Loucy (cell line): Measurements from ENCODE around the gene EPG5.

ENCODE experiments used
- H2AFZ ChIP-seq: fragments of 200-600 bp; sonication (generic); 2 replicates; pipeline ENCODE4 v1.6.0; 2016; ENCODE audit warnings: antibody characterized with exemption, mild to moderate bottlenecking, low read length, moderate library complexity
- H3F3A ChIP-seq: fragments of 200-600 bp; 2 replicates; pipeline ENCODE4 v1.6.0; 2016; ENCODE audit warnings: antibody characterized with exemption, low read depth, mild to moderate bottlenecking
- H3K27me3 ChIP-seq: fragments of 200-600 bp; sonication (generic); 2 replicates; pipeline ENCODE4 v1.6.1; 2014; ENCODE audit warnings: low read length, mild to moderate bottlenecking; ENCODE audit not compliant: insufficient read depth, poor library complexity, severe bottlenecking
- H3K36me3 ChIP-seq: fragments of 200-600 bp; sonication (generic); 2 replicates; pipeline ENCODE4 v1.6.1; 2016; ENCODE audit warnings: low read length; ENCODE audit not compliant: insufficient read depth
- H3K4me1 ChIP-seq: fragments of 200-600 bp; sonication (generic); 2 replicates; pipeline ENCODE4 v1.5.1; 2014; ENCODE audit warnings: low read length, mild to moderate bottlenecking; ENCODE audit not compliant: insufficient read depth, poor library complexity, severe bottlenecking
- H3K4me2 ChIP-seq: fragments of 200-600 bp; sonication (generic); 2 replicates; pipeline ENCODE4 v1.6.0; 2014; ENCODE audit warnings: antibody characterized with exemption, low read length, low read depth, mild to moderate bottlenecking; ENCODE audit not compliant: poor library complexity, severe bottlenecking
- H3K4me3 ChIP-seq: fragments of 200-600 bp; sonication (generic); 2 replicates; pipeline ENCODE4 v1.5.1; 2014; ENCODE audit warnings: low read length, mild to moderate bottlenecking, mixed read lengths; ENCODE audit not compliant: poor library complexity, severe bottlenecking
- H3K79me2 ChIP-seq: fragments of 200-600 bp; sonication (generic); 2 replicates; pipeline ENCODE4 v1.6.1; 2014; ENCODE audit warnings: low read length; ENCODE audit not compliant: insufficient read depth
- H3K9ac ChIP-seq: fragments of 200-600 bp; sonication (generic); 2 replicates; pipeline ENCODE4 v1.6.0; 2014; ENCODE audit warnings: mild to moderate bottlenecking, low read depth, low read length, moderate library complexity; ENCODE audit not compliant: poor library complexity, severe bottlenecking
- H3K9me2 ChIP-seq: fragments of 200-600 bp; sonication (generic); replicated peaks from 2 replicates; pipeline ENCODE4 v1.6.1; 2016; ENCODE audit warnings: low read depth, low read length, mixed read lengths
- H3K9me3 ChIP-seq: fragments of 200-600 bp; sonication (generic); 2 replicates; pipeline ENCODE4 v1.6.1; 2014; ENCODE audit warnings: mild to moderate bottlenecking, antibody characterized with exemption, low read length, low read depth; ENCODE audit not compliant: insufficient read depth
- H4K20me1 ChIP-seq: fragments of 200-600 bp; sonication (generic); 2 replicates; pipeline ENCODE4 v1.6.0; 2014; ENCODE audit warnings: antibody characterized with exemption, low read length, mild to moderate bottlenecking; ENCODE audit not compliant: insufficient read depth, poor library complexity, severe bottlenecking
- EZH2phosphoT487 ChIP-seq: fragments of 200-600 bp; IDR thresholded peaks from 2 replicates; pipeline ENCODE4 v1.6.1; 2018; ENCODE audit warnings: antibody characterized with exemption, mild to moderate bottlenecking, moderate library complexity, borderline replicate concordance
- TF ChIP-seq, protein P1 (sequence below): fragments of 200-600 bp; sonication (generic); conservative IDR thresholded peaks from 2 replicates; pipeline ENCODE4 v1.5.1; 2014; ENCODE audit warnings: mild to moderate bottlenecking, antibody characterized with exemption, low read length

EPG5 gene

DNA sequence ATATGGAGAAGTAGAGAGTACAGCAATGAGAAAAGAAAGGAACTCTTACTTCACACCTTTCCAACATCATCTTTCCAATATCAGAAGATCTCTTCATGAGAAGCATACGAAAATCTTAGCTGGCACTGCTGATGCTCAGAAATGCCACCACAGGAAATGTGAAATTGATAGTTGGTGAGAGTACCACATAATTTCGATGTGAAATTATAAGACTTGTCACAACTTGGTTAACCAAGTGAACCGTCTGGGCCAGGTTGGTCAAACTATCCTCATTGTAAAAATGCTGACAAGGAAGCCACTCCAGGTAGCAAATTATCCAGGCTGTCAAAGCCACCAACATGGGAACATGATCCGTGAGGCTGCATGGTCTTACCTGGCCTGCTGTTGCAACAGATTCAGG is 66.5 kb downstream of the EPG5 start:
- H4K20me1 ChIP-seq = no peaks in the 10 kb centered on the region
- no peaks in the 10 kb centered on the region for H3F3A ChIP-seq
- H3K36me3 ChIP-seq = peaks cover 63% of the 10 kb centered on the region
- H3K4me2 ChIP-seq = no peak overlapping the region
- no peaks in the 10 kb centered on the region for H3K9me3 ChIP-seq
- H3K79me2 ChIP-seq = no peaks in the 10 kb centered on the region
- no peak overlapping the region for H3K9ac ChIP-seq
- H3K4me3 ChIP-seq = no peak overlapping the region
- no peaks in the 10 kb centered on the region for H3K27me3 ChIP-seq
- no peaks in the 10 kb centered on the region for H3K9me2 ChIP-seq
- TF ChIP-seq, protein P1, sequence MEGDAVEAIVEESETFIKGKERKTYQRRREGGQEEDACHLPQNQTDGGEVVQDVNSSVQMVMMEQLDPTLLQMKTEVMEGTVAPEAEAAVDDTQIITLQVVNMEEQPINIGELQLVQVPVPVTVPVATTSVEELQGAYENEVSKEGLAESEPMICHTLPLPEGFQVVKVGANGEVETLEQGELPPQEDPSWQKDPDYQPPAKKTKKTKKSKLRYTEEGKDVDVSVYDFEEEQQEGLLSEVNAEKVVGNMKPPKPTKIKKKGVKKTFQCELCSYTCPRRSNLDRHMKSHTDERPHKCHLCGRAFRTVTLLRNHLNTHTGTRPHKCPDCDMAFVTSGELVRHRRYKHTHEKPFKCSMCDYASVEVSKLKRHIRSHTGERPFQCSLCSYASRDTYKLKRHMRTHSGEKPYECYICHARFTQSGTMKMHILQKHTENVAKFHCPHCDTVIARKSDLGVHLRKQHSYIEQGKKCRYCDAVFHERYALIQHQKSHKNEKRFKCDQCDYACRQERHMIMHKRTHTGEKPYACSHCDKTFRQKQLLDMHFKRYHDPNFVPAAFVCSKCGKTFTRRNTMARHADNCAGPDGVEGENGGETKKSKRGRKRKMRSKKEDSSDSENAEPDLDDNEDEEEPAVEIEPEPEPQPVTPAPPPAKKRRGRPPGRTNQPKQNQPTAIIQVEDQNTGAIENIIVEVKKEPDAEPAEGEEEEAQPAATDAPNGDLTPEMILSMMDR = no peak
- TF ChIP-seq EZH2phosphoT487 = no peak
- H2AFZ ChIP-seq = no peak overlapping the region
- no peaks in the 10 kb centered on the region for H3K4me1 ChIP-seq

DNA sequence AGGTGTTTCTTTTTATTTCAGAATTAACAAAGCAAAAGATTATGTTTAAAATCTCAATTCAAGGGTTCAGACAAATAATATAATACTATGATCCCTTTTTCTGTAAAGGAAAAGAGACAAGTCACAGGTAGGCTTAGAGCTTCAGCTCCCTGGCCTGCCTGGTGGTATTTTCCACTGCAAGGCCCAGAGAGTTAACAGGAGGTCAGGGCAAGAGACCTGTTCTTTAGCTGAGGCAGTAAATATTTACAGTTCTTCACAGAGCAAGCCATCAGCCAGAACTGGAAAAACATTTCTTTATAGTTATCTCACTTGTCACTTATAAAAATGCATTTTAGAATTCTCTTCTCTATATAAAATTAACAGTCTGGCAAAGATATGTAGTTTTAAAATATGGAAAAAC is 70.1 kb downstream of the EPG5 start:
- H3K79me2 ChIP-seq = no peaks in the 10 kb centered on the region

DNA sequence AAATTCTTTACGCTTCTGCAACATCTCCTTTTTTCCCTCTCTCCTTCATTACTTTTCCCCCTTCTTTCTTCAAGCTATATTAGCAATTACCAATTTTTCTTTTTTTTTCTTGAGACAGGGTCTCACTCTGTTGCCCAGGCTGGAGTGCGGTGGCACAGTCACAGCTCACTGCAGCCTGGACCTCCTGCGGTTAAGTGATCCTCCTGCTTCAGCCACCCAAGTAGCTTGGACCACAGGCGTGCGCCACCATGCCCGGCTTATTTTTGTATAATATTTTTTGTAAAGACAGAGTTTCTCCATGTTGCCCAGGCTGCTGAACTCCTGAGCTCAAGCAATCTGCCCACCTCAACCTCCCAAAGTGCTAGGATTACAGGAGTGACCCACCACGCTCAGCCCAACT is 70.7 kb downstream of the EPG5 start:
- H3K79me2 ChIP-seq = no peaks in the 10 kb centered on the region
- peaks cover 51% of the 10 kb centered on the region; the same call in 1 of the 2 replicates for H3K36me3 ChIP-seq
- no peak for TF ChIP-seq EZH2phosphoT487
- TF ChIP-seq, protein P1 = no peak
- no peaks in the 10 kb centered on the region for H3K9me2 ChIP-seq
- H4K20me1 ChIP-seq = no peaks in the 10 kb centered on the region
- no peaks in the 10 kb centered on the region for H3K4me1 ChIP-seq
- no peak overlapping the region for H3K4me2 ChIP-seq
- no peaks in the 10 kb centered on the region for H3F3A ChIP-seq
- no peak overlapping the region for H3K4me3 ChIP-seq
- no peak overlapping the region for H3K9ac ChIP-seq
- H2AFZ ChIP-seq = no peak overlapping the region
- no peaks in the 10 kb centered on the region for H3K27me3 ChIP-seq
- no peaks in the 10 kb centered on the region for H3K9me3 ChIP-seq

More for the DNA sequence above, 70.1 kb downstream of the EPG5 start:
- H3K4me3 ChIP-seq = no peak overlapping the region
- H3K4me1 ChIP-seq = no peaks in the 10 kb centered on the region
- H3K27me3 ChIP-seq = no peaks in the 10 kb centered on the region
- H3K4me2 ChIP-seq = no peak overlapping the region
- no peak overlapping the region for H2AFZ ChIP-seq
- no peak overlapping the region for H3K9ac ChIP-seq
- H4K20me1 ChIP-seq = no peaks in the 10 kb centered on the region
- TF ChIP-seq, protein P1 = no peak
- TF ChIP-seq EZH2phosphoT487 = no peak
- H3K9me2 ChIP-seq = no peaks in the 10 kb centered on the region
- no peaks in the 10 kb centered on the region for H3F3A ChIP-seq
- H3K36me3 ChIP-seq = peaks cover 55% of the 10 kb centered on the region; the same call in 1 of the 2 replicates
- no peaks in the 10 kb centered on the region for H3K9me3 ChIP-seq
